OCI-LY7 (cell line): ENCODE data around the gene MYO1F. TPM values are rescaled to one million over a fixed set of nuclear protein-coding genes. Genes with fewer than 3 reads are reported as not detected.

ENCODE experiments used
- BruUV-seq: library from RNA; stranded (reverse); fragments of 400-500 nt; replicated peaks from 2 replicates; lab custom pipeline; 2021; lab: Mats Ljungman, UMichigan
- CTCF ChIA-PET: fragments of 300-600 bp; sonication (Branson Sonifier 250); formaldehyde crosslinking; loops from one replicate; lab custom pipeline; 2022; ENCODE audit warnings: antibody characterized with exemption; ENCODE audit not compliant: unreplicated experiment; lab: Charles Lee
- POLR2A ChIA-PET: fragments of 300-600 bp; sonication (Branson Sonifier 250); formaldehyde crosslinking; loops from one replicate; lab custom pipeline; 2022; ENCODE audit warnings: antibody characterized with exemption; lab: Charles Lee
- DNase-seq: peaks from one replicate; pipeline ENCODE4 v3.0.0-alpha.2; 2015; ENCODE audit warnings: low spot score
- H2AFZ ChIP-seq: fragments of 200-600 bp; sonication (generic), shearing (Covaris generic); 2 replicates; pipeline ENCODE4 v1.6.1; 2014; ENCODE audit warnings: mild to moderate bottlenecking, antibody characterized with exemption, low read length, moderate library complexity
- H3K27ac ChIP-seq: fragments of 200-600 bp; sonication (generic); 2 replicates; pipeline ENCODE4 v1.5.1; 2014; ENCODE audit warnings: mixed run types, low read depth, mild to moderate bottlenecking, moderate library complexity, low read length, inconsistent platforms; ENCODE audit not compliant: poor library complexity, severe bottlenecking
- H3K36me3 ChIP-seq: fragments of 200-600 bp; sonication (generic); 2 replicates; pipeline ENCODE4 v1.6.1; 2014; ENCODE audit warnings: mild to moderate bottlenecking, antibody characterized with exemption, low read length, moderate library complexity, mixed read lengths; ENCODE audit not compliant: insufficient read depth
- H3K4me1 ChIP-seq: fragments of 200-600 bp; sonication (generic); 2 replicates; pipeline ENCODE4 v1.5.1; 2014; ENCODE audit warnings: mild to moderate bottlenecking, low read length; ENCODE audit not compliant: insufficient read depth, poor library complexity, severe bottlenecking
- H3K4me2 ChIP-seq: fragments of 200-600 bp; sonication (generic); 2 replicates; pipeline ENCODE4 v1.6.1; 2014; ENCODE audit warnings: mild to moderate bottlenecking, low read length
- H3K4me3 ChIP-seq: fragments of 200-600 bp; sonication (generic); 2 replicates; pipeline ENCODE4 v1.5.1; 2014; ENCODE audit warnings: mild to moderate bottlenecking, low read depth, low read length; ENCODE audit not compliant: poor library complexity, severe bottlenecking
- H3K79me2 ChIP-seq: fragments of 200-600 bp; sonication (generic); 2 replicates; pipeline ENCODE4 v1.6.1; 2016; ENCODE audit warnings: low read depth, mild to moderate bottlenecking, low read length, moderate library complexity, mixed read lengths; ENCODE audit not compliant: insufficient read depth
- H3K9me2 ChIP-seq: fragments of 200-600 bp; sonication (generic); 2 replicates; pipeline ENCODE4 v1.6.1; 2016; ENCODE audit warnings: mild to moderate bottlenecking, low read length, mixed read lengths; ENCODE audit not compliant: insufficient read depth
- H3K9me3 ChIP-seq: fragments of 200-600 bp; sonication (generic); 2 replicates; pipeline ENCODE4 v1.6.1; 2014; ENCODE audit warnings: mild to moderate bottlenecking, mixed run types, low read length, mixed read lengths
- H4K20me1 ChIP-seq: fragments of 200-600 bp; sonication (generic); 2 replicates; pipeline ENCODE4 v1.6.1; 2014; ENCODE audit warnings: mild to moderate bottlenecking, antibody characterized with exemption, low read length, moderate library complexity, mixed read lengths; ENCODE audit not compliant: insufficient read depth
- CTCF ChIP-seq: fragments of 200-600 bp; sonication (generic); conservative IDR thresholded peaks from 2 replicates; pipeline ENCODE4 v1.5.1; 2014; ENCODE audit warnings: mild to moderate bottlenecking, antibody characterized with exemption, low read length, moderate library complexity, mixed read lengths
- EZH2phosphoT487 ChIP-seq: fragments of 200-600 bp; sonication (generic); IDR thresholded peaks from 2 replicates; pipeline ENCODE4 v1.6.1; 2018; ENCODE audit warnings: low read depth, borderline replicate concordance, mild to moderate bottlenecking, mixed run types, antibody characterized with exemption, low read length, moderate library complexity, mixed read lengths
- intact Hi-C: fragments of 100-400 bp; cut with micrococcal nuclease; formaldehyde crosslinking; loops from one replicate; pipeline ENCODE4 v1.10.0; 2022; ENCODE audit not compliant: unreplicated experiment
- total RNA-seq, 2 experiments: library from RNA; depleted of rRNA in 1 of 2; stranded (reverse); fragments of >200 nt in 1 of 2; shearing (Covaris generic) in 1 of 2; gene quantifications; 2 replicates each; pipeline ENCODE4 v1.2.3, GENCODE V29; 2014 to 2022

Gene MYO1F
- total RNA-seq, 2 experiments from 2014 or later, result 8.8 to 18.4 TPM

- no peaks in the 10 kb centered on the region for H3K36me3 ChIP-seq
- no peaks in the 10 kb centered on the region for H4K20me1 ChIP-seq
- intact Hi-C loops, result loop anchor here (5.0 kb wide), 1 partner anchor 73 kb away; the partner anchor contains the start of gene ZNF414
- no peak overlapping the region for H3K4me2 ChIP-seq
- no peaks in the 10 kb centered on the region for H3K9me3 ChIP-seq
- no peak for DNase-seq
- H3K9me2 ChIP-seq, result no peaks in the 10 kb centered on the region
- no peak overlapping the region for H2AFZ ChIP-seq
- H3K4me1 ChIP-seq, result no peaks in the 10 kb centered on the region
- CTCF ChIA-PET, result interaction anchor here (0.6 kb wide), 1 partner anchor 632 kb away, joined by 3 read pairs; no protein-coding TSS in a partner anchor
- BruUV-seq, result no TSS peak
- no peak for TF ChIP-seq EZH2phosphoT487
- no peak for TF ChIP-seq CTCF
- H3K27ac ChIP-seq, result no peak overlapping the region
- POLR2A ChIA-PET, result no interaction called here
- no peaks in the 10 kb centered on the region for H3K79me2 ChIP-seq
- H3K4me3 ChIP-seq, result no peak overlapping the region
These were observed 8.0 kb upstream of the MYO1F start for GRCh38 chr19:8584965-8585893.

- CTCF ChIA-PET, result no interaction called here
- no TSS peak for BruUV-seq
- no peak for TF ChIP-seq EZH2phosphoT487
- TF ChIP-seq CTCF, result peak; percentile 98
- Histone ChIP-seq H3K4me3 (no peak overlapping the region), H3K79me2 (no peaks in the 10 kb centered on the region), H3K9me3 (no peaks in the 10 kb centered on the region), H3K27ac (no peak overlapping the region), H2AFZ (no peak overlapping the region), H3K9me2 (no peaks in the 10 kb centered on the region), H4K20me1 (no peaks in the 10 kb centered on the region), H3K36me3 (no peaks in the 10 kb centered on the region), H3K4me2 (peak overlapping the region; percentile 30; the same call in 1 of the 2 replicates), H3K4me1 (peaks cover 18% of the 10 kb centered on the region)
- peak; percentile 84 for DNase-seq
- POLR2A ChIA-PET, result no interaction called here
- intact Hi-C loops, result loop anchor here (2.0 to 5.0 kb wide), 2 partner anchors 68 to 226 kb away; partner anchors contain the start of gene ZNF414
These were observed 3.6 kb upstream of the MYO1F start for GRCh38 chr19:8580710-8581281.
